ENCODE results near the gene HSPA1B. TPM values are rescaled to one million over a fixed set of nuclear protein-coding genes. Genes with fewer than 3 reads are reported as not detected.

The HSPA1B gene
- total RNA-seq, 4 donors from 2014 or later: 378 to 549 (median 420) TPM

- intact Hi-C loops (cut with DNase I; ENCODE audit: low total_unique reads): no loop called here
- whole genome bisulfite sequencing, 2 donors: 0% methylated on average over 13 of the region's 15 CpGs
- DNase-seq (ENCODE audit: low spot score in 2 of 2): no peak
- TF ChIP-seq CTCF (IDR thresholded peaks at IDR 0.05): no peak
- TF ChIP-seq POLR2A (IDR thresholded peaks at IDR 0.05): no peak
- H3K4me3 ChIP-seq (ENCODE audit: low read depth, poor library complexity, severe bottlenecking): peak overlapping the region; percentile 36
These were observed 2.2 kb downstream of the HSPA1B start for GRCh38 chr6:31829633-31830283.

GRCh38 chr6:31830886-31831335 lies 3.4 kb downstream of the HSPA1B start:
- TF ChIP-seq CTCF (IDR thresholded peaks at IDR 0.05): no peak
- no peak for TF ChIP-seq POLR2A (IDR thresholded peaks at IDR 0.05)
- intact Hi-C loops (cut with DNase I; ENCODE audit: low total_unique reads): no loop called here
- 32 to 37% methylated on average over 6 of the region's 6 CpGs for WGBS, 2 donors
- no peak for DNase-seq (ENCODE audit: low spot score in 2 of 2)
- H3K4me3 ChIP-seq (ENCODE audit: low read depth, poor library complexity, severe bottlenecking): peak overlapping the region; percentile 36

GRCh38 chr6:31831350-31832215 lies 4.0 kb downstream of the HSPA1B start:
- H3K4me3 ChIP-seq (ENCODE audit: low read depth, poor library complexity, severe bottlenecking): no peak overlapping the region
- TF ChIP-seq POLR2A (IDR thresholded peaks at IDR 0.05) (no peak), CTCF (IDR thresholded peaks at IDR 0.05) (no peak)
- DNase-seq (ENCODE audit: low spot score in 2 of 2): no peak
- intact Hi-C loops (cut with DNase I; ENCODE audit: low total_unique reads): no loop called here
- WGBS, 2 donors: 57 to 63% methylated on average over 15 of the region's 15 CpGs

DNA sequence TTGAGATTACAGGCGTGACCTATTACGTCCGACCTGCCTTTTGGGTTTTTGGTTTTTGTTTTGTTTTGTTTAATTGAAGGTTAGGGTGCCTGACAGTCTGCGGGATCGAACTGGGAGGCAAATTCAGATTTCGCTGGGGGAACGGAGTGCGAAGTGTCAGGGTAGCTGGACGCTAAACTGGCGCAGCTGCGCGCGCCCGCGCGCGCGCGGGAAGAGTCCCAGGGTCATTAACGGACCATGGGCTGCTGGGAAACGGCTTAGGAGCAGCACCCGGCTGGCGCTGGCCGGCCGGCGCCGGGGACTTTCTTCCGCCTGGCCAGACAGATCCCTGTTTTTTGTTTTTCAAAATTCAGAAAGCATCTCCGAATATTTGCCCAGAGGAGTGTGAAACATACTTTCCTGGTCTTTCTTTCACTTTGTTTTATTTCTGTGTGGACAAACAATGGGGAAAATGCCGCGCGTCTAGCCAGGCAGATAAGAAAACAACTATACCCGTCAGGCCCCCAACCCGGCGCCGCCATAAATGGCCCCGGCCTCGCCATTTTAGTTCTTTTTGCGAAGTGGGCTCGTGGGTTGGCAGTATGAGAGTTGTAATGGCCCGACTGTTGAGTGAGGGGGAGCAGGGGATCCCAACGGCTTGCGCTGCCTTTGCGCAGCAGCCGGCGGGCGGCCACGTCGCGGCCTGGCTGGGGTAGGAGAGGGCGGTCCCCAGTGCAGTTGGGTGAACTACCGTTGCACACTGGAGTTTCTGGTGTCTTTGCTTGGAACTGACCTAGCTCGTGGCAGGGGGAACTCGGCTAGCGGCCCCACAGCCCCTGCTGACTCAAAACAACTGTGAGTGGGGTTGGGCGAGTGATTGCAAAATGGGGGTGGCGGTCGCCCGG lies 7.1 kb downstream of the HSPA1B start:
- TF ChIP-seq CTCF (IDR thresholded peaks at IDR 0.05): no peak
- peak in 1 of 2 donors; percentile 23 for TF ChIP-seq POLR2A (IDR thresholded peaks at IDR 0.05)
- peak overlapping the region; percentile 98 for H3K4me3 ChIP-seq (ENCODE audit: low read depth, poor library complexity, severe bottlenecking)
- WGBS, 2 donors: 0 to 1% methylated on average over 46 to 59 of the region's 59 CpGs
- DNase-seq (ENCODE audit: low spot score in 2 of 2): peak; percentile 80 to 96
- intact Hi-C loops (cut with DNase I; ENCODE audit: low total_unique reads): no loop called here

GRCh38 chr6:31836047-31836473 lies 8.5 kb downstream of the HSPA1B start:
- intact Hi-C loops (cut with DNase I; ENCODE audit: low total_unique reads): no loop called here
- 22 to 29% methylated on average over 14 of the region's 14 CpGs for WGBS, 2 donors
- TF ChIP-seq CTCF (IDR thresholded peaks at IDR 0.05) (no peak), POLR2A (IDR thresholded peaks at IDR 0.05) (no peak)
- no peak for DNase-seq (ENCODE audit: low spot score in 2 of 2)
- peak overlapping the region; percentile 25 for H3K4me3 ChIP-seq (ENCODE audit: low read depth, poor library complexity, severe bottlenecking)

Measured in lower leg skin (tissue), 4 donors.